Keratinocyte (primary cell): ENCODE results near the gene MXRA5. TPM values are rescaled to one million over a fixed set of nuclear protein-coding genes. Genes with fewer than 3 reads are reported as not detected.

ENCODE experiments used
- DNase-seq: peaks from one replicate; pipeline ENCODE4 v3.0.0-alpha.2; 2011; ENCODE audit warnings: low read depth, missing footprints, low spot score
- FAIRE-seq: peaks from 2 replicates; lab custom pipeline; 2011; peaks lifted over from hg19 to GRCh38; lab: Jason Lieb, UNC
- H2AFZ ChIP-seq: 2 replicates; pipeline ENCODE4 v1.6.0; 2012; ENCODE audit warnings: low read length, control low read depth, inconsistent platforms; ENCODE audit not compliant: control insufficient read depth
- H3K27ac ChIP-seq: 2 replicates; pipeline ENCODE4 v1.5.1; 2011; ENCODE audit warnings: low read length; ENCODE audit not compliant: control insufficient read depth, insufficient read depth
- H3K27me3 ChIP-seq: 3 replicates; pipeline ENCODE4 v1.6.0; 2011; ENCODE audit warnings: low read length; ENCODE audit not compliant: control insufficient read depth, insufficient read depth; ENCODE audit errors: extremely low read depth
- H3K36me3 ChIP-seq, 2 experiments: 2 replicates in 1 of 2; 3 replicates in 1 of 2; pipeline ENCODE4 v1.5.1; 2011; ENCODE audit warnings: low read length in 2 of 2, mild to moderate bottlenecking in 1 of 2; ENCODE audit not compliant: control insufficient read depth in 2 of 2, insufficient read depth in 2 of 2; ENCODE audit errors: extremely low read depth in 1 of 2
- H3K4me1 ChIP-seq: 3 replicates; pipeline ENCODE4 v1.5.1; 2011; ENCODE audit warnings: low read length; ENCODE audit not compliant: control insufficient read depth, insufficient read depth; ENCODE audit errors: extremely low read depth
- H3K4me2 ChIP-seq: 3 replicates; pipeline ENCODE4 v1.6.0; 2011; ENCODE audit warnings: low read depth, low read length; ENCODE audit not compliant: control insufficient read depth, insufficient read depth; ENCODE audit errors: extremely low read depth
- H3K4me3 ChIP-seq, 3 experiments: fragments of 200-600 bp in 1 of 3; sonication (generic) in 1 of 3; 2 replicates in 2 of 3; 3 replicates in 1 of 3; pipeline ENCODE4 v1.5.1; 2011 to 2016; ENCODE audit warnings: low read length in 3 of 3, mild to moderate bottlenecking in 3 of 3, control low read depth in 2 of 3, inconsistent platforms in 1 of 3, low read depth in 1 of 3, mixed read lengths in 1 of 3, mixed run types in 1 of 3, moderate library complexity in 1 of 3; ENCODE audit not compliant: control insufficient read depth in 2 of 3, insufficient read depth in 2 of 3; ENCODE audit errors: extremely low read depth in 1 of 3
- H3K79me2 ChIP-seq: 2 replicates; pipeline ENCODE4 v1.6.0; 2012; ENCODE audit warnings: low read length; ENCODE audit not compliant: control insufficient read depth, insufficient read depth
- H3K9ac ChIP-seq: 3 replicates; pipeline ENCODE4 v1.6.0; 2011; ENCODE audit warnings: low read length; ENCODE audit not compliant: control insufficient read depth, insufficient read depth; ENCODE audit errors: extremely low read depth
- H3K9me1 ChIP-seq: 3 replicates; pipeline ENCODE4 v1.6.0; 2011; ENCODE audit warnings: low read length; ENCODE audit not compliant: control insufficient read depth, insufficient read depth; ENCODE audit errors: extremely low read depth
- H3K9me3 ChIP-seq: 2 replicates; pipeline ENCODE4 v1.5.1; 2012; ENCODE audit warnings: low read depth, low read length; ENCODE audit not compliant: control insufficient read depth
- H4K20me1 ChIP-seq: 3 replicates; pipeline ENCODE4 v1.6.0; 2011; ENCODE audit warnings: low read length; ENCODE audit not compliant: control insufficient read depth, insufficient read depth; ENCODE audit errors: extremely low read depth
- CTCF ChIP-seq, 3 experiments: IDR thresholded peaks in 1 of 3; conservative IDR thresholded peaks in 1 of 3; optimal IDR thresholded peaks in 1 of 3; 2 replicates in 2 of 3; 3 replicates in 1 of 3; pipeline versions ENCODE3 to v1.5.1; 2011; ENCODE audit warnings: low read length in 3 of 3, mild to moderate bottlenecking in 3 of 3, moderate library complexity in 2 of 3, control low read depth in 1 of 3, inconsistent platforms in 1 of 3; ENCODE audit not compliant: insufficient read depth in 2 of 3; ENCODE audit errors: extremely low read depth in 1 of 3
- EZH2 ChIP-seq: IDR thresholded peaks from one replicate; pipeline ENCODE4 v1.6.1; 2012; ENCODE audit warnings: inconsistent platforms, mild to moderate bottlenecking, low read length, moderate library complexity
- dilution Hi-C: fragments of 300-500 bp; cut with MboI; formaldehyde crosslinking; loops from one replicate; pipeline ENCODE4 v1.7.0; 2020; ENCODE audit warnings: low sequenced_read_pairs; ENCODE audit not compliant: extremely low pct_ligation_motif_present
- polyA plus RNA-seq, 5 experiments: library from polyadenylated mRNA; depleted of rRNA in 3 of 5; stranded (reverse) in 3 of 5; stranded (forward) in 1 of 5; unstranded in 1 of 5; fragments of >200 nt; gene quantifications; 1 replicate in 1 of 5; 2 replicates in 3 of 5; 3 replicates in 1 of 5; pipeline versions ENCODE4 v1.2.1 to v1.2.3, GENCODE V29; 2011 to 2012; ENCODE audit warnings: missing spikeins in 2 of 5, low read depth in 1 of 5, low replicate concordance in 1 of 5

Gene MXRA5
- polyA plus RNA-seq, 1 donor (not counting 4 experiments of a cell fraction or from before 2014, with no cell fraction given) = 6.5 TPM

- dilution Hi-C loops = no loop called here
- Histone ChIP-seq H2AFZ (no peak overlapping the region), H3K79me2 (no peaks in the 10 kb centered on the region), H3K4me3 (no peak overlapping the region), H4K20me1 (no peaks in the 10 kb centered on the region), H3K27me3 (peaks cover under 1% of the 10 kb centered on the region), H3K9me1 (no peaks in the 10 kb centered on the region), H3K36me3 (no peaks in the 10 kb centered on the region), H3K9me3 (no peaks in the 10 kb centered on the region), H3K4me1 (peaks cover 3% of the 10 kb centered on the region), H3K9ac (no peak overlapping the region), H3K27ac (no peak overlapping the region), H3K4me2 (no peak overlapping the region)
- TF ChIP-seq EZH2 = no peak
- no peak for TF ChIP-seq CTCF (optimal IDR thresholded peaks at IDR 0.05 in 1 of 3, IDR thresholded peaks at IDR 0.05 in 1 of 3, conservative IDR thresholded peaks at IDR 0.05 in 1 of 3; ENCODE audit: extremely low read depth in 1 of 3, insufficient read depth in 2 of 3, low read length in 3 of 3)
- FAIRE-seq = no peak
- DNase-seq = no peak
Measured at GRCh38 chrX:3340016-3340415, 6.4 kb downstream of the MXRA5 start.

- H3K27me3 ChIP-seq = no peaks in the 10 kb centered on the region
- no peak for DNase-seq
- no peaks in the 10 kb centered on the region for H3K36me3 ChIP-seq
- FAIRE-seq = no peak
- no peak overlapping the region for H3K4me3 ChIP-seq
- H2AFZ ChIP-seq = no peak overlapping the region
- no peak overlapping the region for H3K27ac ChIP-seq
- no peaks in the 10 kb centered on the region for H3K79me2 ChIP-seq
- H3K9me3 ChIP-seq = no peaks in the 10 kb centered on the region
- TF ChIP-seq EZH2 (no peak), CTCF (optimal IDR thresholded peaks at IDR 0.05 in 1 of 3, IDR thresholded peaks at IDR 0.05 in 1 of 3, conservative IDR thresholded peaks at IDR 0.05 in 1 of 3; ENCODE audit: extremely low read depth in 1 of 3, insufficient read depth in 2 of 3, low read length in 3 of 3) (no peak)
- no peaks in the 10 kb centered on the region for H3K4me1 ChIP-seq
- no peak overlapping the region for H3K9ac ChIP-seq
- no peaks in the 10 kb centered on the region for H3K9me1 ChIP-seq
- dilution Hi-C loops = no loop called here
- no peaks in the 10 kb centered on the region for H4K20me1 ChIP-seq
- H3K4me2 ChIP-seq = no peak overlapping the region
Measured at GRCh38 chrX:3326681-3327080, 19.8 kb downstream of the MXRA5 start.
